Thoracic aorta (tissue), 2 donors: ENCODE measurements around the gene PYGO2. TPM values are rescaled to one million over a fixed set of nuclear protein-coding genes. Genes with fewer than 3 reads are reported as not detected.

Experiments
- ATAC-seq: fragments of 150-250 bp; one replicate; pipeline ENCODE4 v1.8.0; 2017; ENCODE audit warnings: low read depth; ENCODE audit not compliant: insufficient number of reproducible peaks, low FRiP score
- DNase-seq: peaks from one replicate; pipeline ENCODE4 v3.0.0-alpha.2; 2020; ENCODE audit warnings: low spot score
- H3K27ac ChIP-seq, 2 donors: fragments of 200-600 bp; sonication (generic); 1 replicate in 1 of 2; 2 replicates in 1 of 2; pipeline ENCODE4 v1.5.1; 2016; ENCODE audit warnings: mild to moderate bottlenecking in 2 of 2, moderate library complexity in 2 of 2
- H3K27me3 ChIP-seq: fragments of 200-600 bp; sonication (generic); replicated peaks from 2 replicates; pipeline ENCODE4 v1.6.0; 2016; ENCODE audit warnings: mild to moderate bottlenecking; ENCODE audit not compliant: insufficient read depth
- H3K36me3 ChIP-seq: fragments of 200-600 bp; sonication (generic); one replicate; pipeline ENCODE4 v1.5.1; 2016
- H3K4me1 ChIP-seq, 2 donors: fragments of 200-600 bp; sonication (generic); 1 replicate in 1 of 2; 2 replicates in 1 of 2; pipeline versions ENCODE4 v1.5.1 to v1.6.0; 2016; ENCODE audit warnings: low read depth in 2 of 2, mild to moderate bottlenecking in 1 of 2; ENCODE audit not compliant: control insufficient read depth in 1 of 2
- H3K4me3 ChIP-seq: fragments of 200-600 bp; sonication (generic); 2 replicates; pipeline ENCODE4 v1.5.1; 2016; ENCODE audit warnings: mild to moderate bottlenecking
- H3K9me3 ChIP-seq: fragments of 200-600 bp; sonication (generic); 2 replicates; pipeline ENCODE4 v1.5.1; 2016
- total RNA-seq, 2 donors: library from RNA; depleted of rRNA; stranded (reverse); fragments of >200 nt; gene quantifications; one replicate each; pipeline versions ENCODE4 v1.1.0 to v1.2.3, GENCODE V29; 2016
- TF ChIP-seq, protein P1 (sequence below): fragments of 200-600 bp; sonication (generic); IDR thresholded peaks from one replicate; pipeline ENCODE4 v1.5.1; 2019; ENCODE audit warnings: antibody characterized with exemption

Gene PYGO2
- total RNA-seq, 2 donors from 2014 or later, result 17.8 to 21.4 TPM

DNA sequence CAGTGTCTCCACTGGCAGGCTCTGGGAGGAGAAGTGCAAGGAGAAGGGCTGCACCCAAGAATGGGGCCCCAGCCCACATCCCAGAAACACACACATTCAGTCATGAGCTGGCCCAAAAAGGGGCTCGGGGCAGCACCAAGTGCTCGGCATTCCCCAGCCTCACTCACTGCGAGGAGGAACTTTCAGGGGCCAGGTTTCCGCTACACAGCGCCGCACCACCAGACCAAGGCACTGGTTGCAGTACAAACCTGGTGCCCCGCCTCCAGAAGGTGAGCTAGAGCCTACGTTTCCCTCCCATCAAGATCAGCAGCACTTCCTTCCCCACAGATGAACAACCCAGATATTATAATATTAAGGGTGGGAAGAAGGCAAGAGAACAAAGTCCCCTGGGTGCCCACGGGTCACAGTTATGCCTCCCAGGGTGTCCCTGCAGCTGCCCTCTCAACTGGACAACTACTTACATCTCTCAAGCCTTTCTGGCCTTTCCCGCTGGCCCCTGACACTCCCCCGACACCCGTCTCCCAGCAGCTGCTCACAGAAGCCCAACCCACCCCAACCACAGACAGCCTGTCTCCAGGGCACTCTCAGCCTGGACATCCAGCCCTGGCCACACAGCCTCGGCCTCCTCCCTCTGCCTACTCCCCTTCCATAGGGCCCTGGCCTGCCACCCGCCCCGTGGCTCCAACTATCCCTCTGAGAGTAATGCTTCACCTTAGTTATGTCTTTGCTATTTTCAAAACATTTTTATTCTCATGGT, 9.5 kb downstream of the PYGO2 start:
- ATAC-seq (no peak), DNase-seq (no peak)
- TF ChIP-seq, protein P1, sequence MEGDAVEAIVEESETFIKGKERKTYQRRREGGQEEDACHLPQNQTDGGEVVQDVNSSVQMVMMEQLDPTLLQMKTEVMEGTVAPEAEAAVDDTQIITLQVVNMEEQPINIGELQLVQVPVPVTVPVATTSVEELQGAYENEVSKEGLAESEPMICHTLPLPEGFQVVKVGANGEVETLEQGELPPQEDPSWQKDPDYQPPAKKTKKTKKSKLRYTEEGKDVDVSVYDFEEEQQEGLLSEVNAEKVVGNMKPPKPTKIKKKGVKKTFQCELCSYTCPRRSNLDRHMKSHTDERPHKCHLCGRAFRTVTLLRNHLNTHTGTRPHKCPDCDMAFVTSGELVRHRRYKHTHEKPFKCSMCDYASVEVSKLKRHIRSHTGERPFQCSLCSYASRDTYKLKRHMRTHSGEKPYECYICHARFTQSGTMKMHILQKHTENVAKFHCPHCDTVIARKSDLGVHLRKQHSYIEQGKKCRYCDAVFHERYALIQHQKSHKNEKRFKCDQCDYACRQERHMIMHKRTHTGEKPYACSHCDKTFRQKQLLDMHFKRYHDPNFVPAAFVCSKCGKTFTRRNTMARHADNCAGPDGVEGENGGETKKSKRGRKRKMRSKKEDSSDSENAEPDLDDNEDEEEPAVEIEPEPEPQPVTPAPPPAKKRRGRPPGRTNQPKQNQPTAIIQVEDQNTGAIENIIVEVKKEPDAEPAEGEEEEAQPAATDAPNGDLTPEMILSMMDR, result no peak
- Histone ChIP-seq H3K4me3 (no peak overlapping the region), H3K27me3 (no peaks in the 10 kb centered on the region), H3K36me3 (peaks cover 20% of the 10 kb centered on the region), H3K9me3 (no peaks in the 10 kb centered on the region), H3K27ac (no peak overlapping the region), H3K4me1 (peaks cover 29 to 47% of the 10 kb centered on the region in 2 donors)

DNA sequence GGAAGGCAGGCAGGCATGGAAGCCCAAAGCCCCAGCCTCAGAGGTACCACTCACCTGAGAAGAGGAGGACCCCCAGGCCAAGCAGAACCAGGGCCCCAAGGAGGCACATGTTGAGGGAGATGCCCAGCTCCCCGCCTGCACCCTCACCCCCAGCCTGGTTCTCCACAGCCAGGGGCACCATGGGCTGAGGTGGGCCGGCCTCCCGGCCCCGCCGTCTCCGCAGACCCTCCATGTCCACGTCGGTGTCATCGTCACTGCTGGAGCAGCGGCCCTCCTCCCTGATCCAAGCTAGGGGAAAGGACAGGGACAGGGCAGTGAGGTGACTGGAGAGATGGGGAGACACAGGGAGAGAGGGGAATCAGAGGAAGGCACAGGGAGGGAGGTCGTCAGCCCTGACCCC, 13.5 kb downstream of the PYGO2 start:
- ATAC-seq, result no peak
- DNase-seq, result no peak
- Histone ChIP-seq H3K36me3 (peaks cover 24% of the 10 kb centered on the region), H3K27ac (no peak overlapping the region), H3K4me3 (no peak overlapping the region), H3K9me3 (no peaks in the 10 kb centered on the region), H3K4me1 (peaks cover 9 to 25% of the 10 kb centered on the region in 2 donors), H3K27me3 (no peaks in the 10 kb centered on the region)
- TF ChIP-seq, protein P1, result no peak

DNA sequence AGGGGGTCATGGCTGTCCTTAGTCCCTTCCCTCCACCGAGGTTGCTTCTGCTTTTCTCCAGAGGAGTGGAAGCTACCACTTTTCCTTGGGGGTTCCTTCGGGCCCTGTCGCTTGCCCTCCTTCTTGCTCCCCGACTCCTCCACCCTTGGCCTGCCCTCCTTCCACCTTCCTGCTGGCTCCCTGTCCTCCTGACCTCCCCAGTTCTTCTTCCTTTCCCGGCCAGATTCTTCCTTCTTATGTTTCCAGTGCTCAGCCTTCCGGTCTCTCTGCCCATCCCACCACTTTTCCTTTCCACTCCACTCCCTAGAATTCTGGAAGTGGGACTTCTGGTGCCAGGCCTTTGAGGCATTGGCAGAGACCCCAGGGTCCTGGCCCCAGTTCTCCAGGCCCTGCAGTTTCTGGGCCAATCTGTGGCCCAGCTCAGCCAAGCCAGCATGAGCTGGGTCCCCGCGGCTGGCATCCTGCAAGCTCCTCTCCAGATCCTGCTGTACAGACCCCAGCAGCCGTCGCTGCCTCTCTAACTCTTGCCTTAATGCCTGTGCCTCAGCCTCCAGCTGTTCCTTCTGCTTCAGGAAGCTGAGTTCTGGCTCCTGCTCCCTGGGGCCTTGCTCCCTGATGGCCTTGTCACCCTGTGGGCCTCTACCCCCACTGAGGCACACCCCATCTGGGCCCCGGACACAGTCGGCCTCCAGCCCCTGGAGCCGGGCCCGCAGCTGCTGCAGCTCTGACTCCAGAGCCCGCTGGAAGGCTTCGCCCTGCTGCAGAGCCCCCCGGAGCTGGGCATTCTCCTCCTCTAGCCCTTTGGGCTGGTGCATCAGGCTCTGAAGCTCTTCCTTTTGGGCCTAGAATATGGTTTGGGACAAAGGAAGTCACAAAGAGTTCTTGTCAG, 15.4 kb downstream of the PYGO2 start:
- H3K9me3 ChIP-seq, result no peaks in the 10 kb centered on the region
- TF ChIP-seq, protein P1, result no peak
- H3K36me3 ChIP-seq, result peaks cover 24% of the 10 kb centered on the region

DNA sequence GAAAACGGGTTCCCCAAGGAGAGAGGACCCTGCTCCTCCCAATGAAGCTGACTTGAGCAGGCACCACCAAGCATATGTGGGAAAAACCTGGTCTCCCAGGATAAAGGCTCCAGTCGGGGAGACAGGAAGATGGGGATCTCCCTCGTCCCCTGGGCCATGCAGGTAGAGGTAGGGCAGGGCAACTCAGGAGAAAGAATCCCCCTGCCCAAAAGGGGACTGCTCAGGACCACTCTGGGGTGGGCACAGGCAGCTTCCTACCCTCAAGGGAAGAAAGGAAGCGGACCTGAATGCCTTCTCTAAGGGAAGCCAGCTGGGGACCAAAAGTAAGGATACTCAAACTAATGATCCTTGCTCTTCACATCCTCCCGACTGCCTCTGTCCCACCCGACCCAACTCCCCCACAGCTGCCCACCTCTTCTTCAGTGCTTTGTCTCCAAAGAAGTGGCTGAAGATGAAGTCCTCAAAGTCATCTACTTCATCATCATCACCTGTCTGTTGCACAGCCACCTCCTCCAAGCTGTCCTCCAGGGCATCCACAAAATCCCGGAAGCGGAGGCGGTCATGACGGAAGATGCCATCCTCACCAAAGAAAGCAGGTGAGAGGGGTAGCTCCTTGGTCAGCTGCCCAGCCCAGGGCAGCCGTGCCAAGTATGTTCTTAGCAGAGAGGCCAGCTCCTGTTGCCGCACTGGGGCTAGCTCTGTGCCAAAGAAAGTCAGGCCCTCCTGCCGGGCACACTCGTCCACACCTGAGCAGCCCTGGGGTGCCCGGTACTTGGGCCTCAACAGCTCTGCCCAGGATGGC, 16.2 kb downstream of the PYGO2 start:
- no peak overlapping the region for H3K4me3 ChIP-seq
- no peak overlapping the region for H3K27ac ChIP-seq
- DNase-seq, result no peak
- no peak for ATAC-seq
- H3K27me3 ChIP-seq, result no peaks in the 10 kb centered on the region
- H3K36me3 ChIP-seq, result peaks cover 17% of the 10 kb centered on the region
- TF ChIP-seq, protein P1, result no peak
- H3K4me1 ChIP-seq, result peaks cover 4 to 11% of the 10 kb centered on the region in 2 donors
- no peaks in the 10 kb centered on the region for H3K9me3 ChIP-seq

More for the DNA sequence above, 15.4 kb downstream of the PYGO2 start:
- no peak for ATAC-seq
- Histone ChIP-seq H3K4me3 (no peak overlapping the region), H3K27me3 (no peaks in the 10 kb centered on the region), H3K27ac (no peak overlapping the region), H3K4me1 (peaks cover 4 to 11% of the 10 kb centered on the region in 2 donors)
- no peak for DNase-seq
